GM12878 (cell line): ENCODE data around the gene SPAG16. TPM values are rescaled to one million over a fixed set of nuclear protein-coding genes. Genes with fewer than 3 reads are reported as not detected.

Source experiments
- MYB ChIP-seq: fragments of 150-350 bp; IDR thresholded peaks from 2 replicates; pipeline ENCODE4 v1.6.1; 2014; ENCODE audit warnings: mild to moderate bottlenecking, low read depth, low read length, borderline replicate concordance
- POLR2AphosphoS5 ChIP-seq: IDR thresholded peaks from 2 replicates; pipeline ENCODE4 v1.6.1; 2011; ENCODE audit warnings: mild to moderate bottlenecking, low read length, inconsistent platforms
- RB1 ChIP-seq: fragments of 450-650 bp; formaldehyde crosslinking; IDR thresholded peaks from 2 replicates; pipeline ENCODE4 v1.6.1; 2017; ENCODE audit warnings: mild to moderate bottlenecking, borderline replicate concordance
- SRF ChIP-seq, 2 experiments: IDR thresholded peaks; 2 replicates each; pipeline ENCODE4 v1.6.1; 2011; ENCODE audit warnings: low read depth in 2 of 2, low read length in 2 of 2, mild to moderate bottlenecking in 1 of 2, moderate library complexity in 1 of 2
- STAT3 ChIP-seq: IDR thresholded peaks from 2 replicates; pipeline ENCODE4 v1.6.1; 2011; ENCODE audit warnings: low read depth, low read length, improper control_type of control experiment
- SUZ12 ChIP-seq: fragments of 200-600 bp; sonication (generic); IDR thresholded peaks from one replicate; pipeline ENCODE4 v1.6.1; 2018; ENCODE audit warnings: antibody characterized with exemption, mild to moderate bottlenecking; ENCODE audit not compliant: unreplicated experiment
- polyA plus RNA-seq, 11 experiments: library from polyadenylated mRNA; depleted of rRNA in 4 of 11; unstranded in 6 of 11; stranded (reverse) in 5 of 11; fragments of >200 nt; fragmentation: Nextera tagmentation in 4 of 11; fragmentation: Illumina TruSeq in 1 of 11; extraction: Ambion mirVana in 4 of 11; extraction: Trizol in 1 of 11; gene quantifications; 1 replicate in 1 of 11; 2 replicates in 10 of 11; pipeline versions ENCODE4 v1.2.1 to v1.2.3, GENCODE V29; 2011 to 2016; ENCODE audit warnings: inconsistent platforms in 2 of 11, missing spikeins in 2 of 11, low read depth in 1 of 11
- total RNA-seq, 4 experiments: library from RNA; depleted of rRNA in 3 of 4; stranded (reverse); fragments of >200 nt in 3 of 4; fragmentation: Illumina TruSeq in 1 of 4; extraction: Trizol in 1 of 4; gene quantifications; 2 replicates each; pipeline versions ENCODE4 v1.2.1 to v1.2.3, GENCODE V29; 2013 to 2021
- TF ChIP-seq, protein P1 (sequence below): IDR thresholded peaks from 2 replicates; pipeline ENCODE4 v1.6.1; 2012; ENCODE audit warnings: improper control_type of control experiment, low read depth, low read length; ENCODE audit not compliant: insufficient replicate concordance
- TF ChIP-seq, protein P2 (sequence below): fragments of 450-650 bp; IDR thresholded peaks from 2 replicates; pipeline ENCODE4 v1.6.1; 2017; ENCODE audit warnings: antibody characterized with exemption, mild to moderate bottlenecking, moderate library complexity
- TF ChIP-seq, protein P3 (sequence below): fragments of 450-650 bp; IDR thresholded peaks from 2 replicates; pipeline ENCODE4 v1.6.1; 2017; ENCODE audit warnings: mild to moderate bottlenecking
- TF ChIP-seq, protein P4 (sequence below): fragments of 450-650 bp; IDR thresholded peaks from 2 replicates; pipeline ENCODE4 v1.6.1; 2018; ENCODE audit warnings: mild to moderate bottlenecking, low read depth, moderate library complexity; ENCODE audit not compliant: partially characterized antibody
- TF ChIP-seq, protein P5 (sequence below): IDR thresholded peaks from 2 replicates; pipeline ENCODE4 v1.6.1; 2011; ENCODE audit warnings: low read depth, low read length, improper control_type of control experiment, borderline replicate concordance
- TF ChIP-seq, protein P6 (sequence below): fragments of 450-650 bp; IDR thresholded peaks from 2 replicates; pipeline ENCODE4 v1.6.1; 2018; ENCODE audit warnings: borderline replicate concordance, mild to moderate bottlenecking; ENCODE audit not compliant: partially characterized antibody

SPAG16 gene
- total and polyA plus RNA-seq, 10 of the 15 experiments (the other 5 are each of a cell fraction or from before 2014, with no cell fraction given) = 6.0 to 25.0 (median 15.2) TPM

DNA sequence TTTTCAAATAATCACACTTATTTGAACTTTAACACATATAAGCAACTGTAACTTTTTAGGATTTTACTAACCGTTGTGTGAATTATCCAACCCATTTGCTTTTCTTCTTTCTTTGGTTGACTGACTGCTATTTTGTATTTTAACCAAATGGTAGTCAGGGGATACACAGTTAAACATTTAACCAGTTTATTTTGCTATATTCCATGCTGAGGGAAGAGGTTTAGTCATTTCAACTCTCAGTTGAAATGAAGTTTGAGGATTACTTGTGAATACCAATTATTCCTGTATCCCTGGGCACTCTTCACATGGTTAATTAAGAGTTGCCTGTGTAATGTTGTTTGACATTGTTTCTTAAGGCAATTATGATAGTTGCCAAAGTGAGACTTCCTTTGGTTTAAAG is 1.9 kb downstream of the SPAG16 start (continued):
- TF ChIP-seq, protein P1, sequence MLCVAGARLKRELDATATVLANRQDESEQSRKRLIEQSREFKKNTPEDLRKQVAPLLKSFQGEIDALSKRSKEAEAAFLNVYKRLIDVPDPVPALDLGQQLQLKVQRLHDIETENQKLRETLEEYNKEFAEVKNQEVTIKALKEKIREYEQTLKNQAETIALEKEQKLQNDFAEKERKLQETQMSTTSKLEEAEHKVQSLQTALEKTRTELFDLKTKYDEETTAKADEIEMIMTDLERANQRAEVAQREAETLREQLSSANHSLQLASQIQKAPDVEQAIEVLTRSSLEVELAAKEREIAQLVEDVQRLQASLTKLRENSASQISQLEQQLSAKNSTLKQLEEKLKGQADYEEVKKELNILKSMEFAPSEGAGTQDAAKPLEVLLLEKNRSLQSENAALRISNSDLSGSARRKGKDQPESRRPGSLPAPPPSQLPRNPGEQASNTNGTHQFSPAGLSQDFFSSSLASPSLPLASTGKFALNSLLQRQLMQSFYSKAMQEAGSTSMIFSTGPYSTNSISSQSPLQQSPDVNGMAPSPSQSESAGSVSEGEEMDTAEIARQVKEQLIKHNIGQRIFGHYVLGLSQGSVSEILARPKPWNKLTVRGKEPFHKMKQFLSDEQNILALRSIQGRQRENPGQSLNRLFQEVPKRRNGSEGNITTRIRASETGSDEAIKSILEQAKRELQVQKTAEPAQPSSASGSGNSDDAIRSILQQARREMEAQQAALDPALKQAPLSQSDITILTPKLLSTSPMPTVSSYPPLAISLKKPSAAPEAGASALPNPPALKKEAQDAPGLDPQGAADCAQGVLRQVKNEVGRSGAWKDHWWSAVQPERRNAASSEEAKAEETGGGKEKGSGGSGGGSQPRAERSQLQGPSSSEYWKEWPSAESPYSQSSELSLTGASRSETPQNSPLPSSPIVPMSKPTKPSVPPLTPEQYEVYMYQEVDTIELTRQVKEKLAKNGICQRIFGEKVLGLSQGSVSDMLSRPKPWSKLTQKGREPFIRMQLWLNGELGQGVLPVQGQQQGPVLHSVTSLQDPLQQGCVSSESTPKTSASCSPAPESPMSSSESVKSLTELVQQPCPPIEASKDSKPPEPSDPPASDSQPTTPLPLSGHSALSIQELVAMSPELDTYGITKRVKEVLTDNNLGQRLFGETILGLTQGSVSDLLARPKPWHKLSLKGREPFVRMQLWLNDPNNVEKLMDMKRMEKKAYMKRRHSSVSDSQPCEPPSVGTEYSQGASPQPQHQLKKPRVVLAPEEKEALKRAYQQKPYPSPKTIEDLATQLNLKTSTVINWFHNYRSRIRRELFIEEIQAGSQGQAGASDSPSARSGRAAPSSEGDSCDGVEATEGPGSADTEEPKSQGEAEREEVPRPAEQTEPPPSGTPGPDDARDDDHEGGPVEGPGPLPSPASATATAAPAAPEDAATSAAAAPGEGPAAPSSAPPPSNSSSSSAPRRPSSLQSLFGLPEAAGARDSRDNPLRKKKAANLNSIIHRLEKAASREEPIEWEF = no peak
- TF ChIP-seq RB1 (no peak), SUZ12 (no peak), POLR2AphosphoS5 (no peak), SRF (IDR thresholded peaks at IDR 0.05; ENCODE audit: low read depth in 2 of 2, low read length in 2 of 2) (no peak), STAT3 (no peak), MYB (no peak)
- TF ChIP-seq, protein P2, sequence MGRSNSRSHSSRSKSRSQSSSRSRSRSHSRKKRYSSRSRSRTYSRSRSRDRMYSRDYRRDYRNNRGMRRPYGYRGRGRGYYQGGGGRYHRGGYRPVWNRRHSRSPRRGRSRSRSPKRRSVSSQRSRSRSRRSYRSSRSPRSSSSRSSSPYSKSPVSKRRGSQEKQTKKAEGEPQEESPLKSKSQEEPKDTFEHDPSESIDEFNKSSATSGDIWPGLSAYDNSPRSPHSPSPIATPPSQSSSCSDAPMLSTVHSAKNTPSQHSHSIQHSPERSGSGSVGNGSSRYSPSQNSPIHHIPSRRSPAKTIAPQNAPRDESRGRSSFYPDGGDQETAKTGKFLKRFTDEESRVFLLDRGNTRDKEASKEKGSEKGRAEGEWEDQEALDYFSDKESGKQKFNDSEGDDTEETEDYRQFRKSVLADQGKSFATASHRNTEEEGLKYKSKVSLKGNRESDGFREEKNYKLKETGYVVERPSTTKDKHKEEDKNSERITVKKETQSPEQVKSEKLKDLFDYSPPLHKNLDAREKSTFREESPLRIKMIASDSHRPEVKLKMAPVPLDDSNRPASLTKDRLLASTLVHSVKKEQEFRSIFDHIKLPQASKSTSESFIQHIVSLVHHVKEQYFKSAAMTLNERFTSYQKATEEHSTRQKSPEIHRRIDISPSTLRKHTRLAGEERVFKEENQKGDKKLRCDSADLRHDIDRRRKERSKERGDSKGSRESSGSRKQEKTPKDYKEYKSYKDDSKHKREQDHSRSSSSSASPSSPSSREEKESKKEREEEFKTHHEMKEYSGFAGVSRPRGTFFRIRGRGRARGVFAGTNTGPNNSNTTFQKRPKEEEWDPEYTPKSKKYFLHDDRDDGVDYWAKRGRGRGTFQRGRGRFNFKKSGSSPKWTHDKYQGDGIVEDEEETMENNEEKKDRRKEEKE = no peak
- TF ChIP-seq, protein P3, sequence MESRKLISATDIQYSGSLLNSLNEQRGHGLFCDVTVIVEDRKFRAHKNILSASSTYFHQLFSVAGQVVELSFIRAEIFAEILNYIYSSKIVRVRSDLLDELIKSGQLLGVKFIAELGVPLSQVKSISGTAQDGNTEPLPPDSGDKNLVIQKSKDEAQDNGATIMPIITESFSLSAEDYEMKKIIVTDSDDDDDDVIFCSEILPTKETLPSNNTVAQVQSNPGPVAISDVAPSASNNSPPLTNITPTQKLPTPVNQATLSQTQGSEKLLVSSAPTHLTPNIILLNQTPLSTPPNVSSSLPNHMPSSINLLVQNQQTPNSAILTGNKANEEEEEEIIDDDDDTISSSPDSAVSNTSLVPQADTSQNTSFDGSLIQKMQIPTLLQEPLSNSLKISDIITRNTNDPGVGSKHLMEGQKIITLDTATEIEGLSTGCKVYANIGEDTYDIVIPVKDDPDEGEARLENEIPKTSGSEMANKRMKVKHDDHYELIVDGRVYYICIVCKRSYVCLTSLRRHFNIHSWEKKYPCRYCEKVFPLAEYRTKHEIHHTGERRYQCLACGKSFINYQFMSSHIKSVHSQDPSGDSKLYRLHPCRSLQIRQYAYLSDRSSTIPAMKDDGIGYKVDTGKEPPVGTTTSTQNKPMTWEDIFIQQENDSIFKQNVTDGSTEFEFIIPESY = no peak
- TF ChIP-seq, protein P4, sequence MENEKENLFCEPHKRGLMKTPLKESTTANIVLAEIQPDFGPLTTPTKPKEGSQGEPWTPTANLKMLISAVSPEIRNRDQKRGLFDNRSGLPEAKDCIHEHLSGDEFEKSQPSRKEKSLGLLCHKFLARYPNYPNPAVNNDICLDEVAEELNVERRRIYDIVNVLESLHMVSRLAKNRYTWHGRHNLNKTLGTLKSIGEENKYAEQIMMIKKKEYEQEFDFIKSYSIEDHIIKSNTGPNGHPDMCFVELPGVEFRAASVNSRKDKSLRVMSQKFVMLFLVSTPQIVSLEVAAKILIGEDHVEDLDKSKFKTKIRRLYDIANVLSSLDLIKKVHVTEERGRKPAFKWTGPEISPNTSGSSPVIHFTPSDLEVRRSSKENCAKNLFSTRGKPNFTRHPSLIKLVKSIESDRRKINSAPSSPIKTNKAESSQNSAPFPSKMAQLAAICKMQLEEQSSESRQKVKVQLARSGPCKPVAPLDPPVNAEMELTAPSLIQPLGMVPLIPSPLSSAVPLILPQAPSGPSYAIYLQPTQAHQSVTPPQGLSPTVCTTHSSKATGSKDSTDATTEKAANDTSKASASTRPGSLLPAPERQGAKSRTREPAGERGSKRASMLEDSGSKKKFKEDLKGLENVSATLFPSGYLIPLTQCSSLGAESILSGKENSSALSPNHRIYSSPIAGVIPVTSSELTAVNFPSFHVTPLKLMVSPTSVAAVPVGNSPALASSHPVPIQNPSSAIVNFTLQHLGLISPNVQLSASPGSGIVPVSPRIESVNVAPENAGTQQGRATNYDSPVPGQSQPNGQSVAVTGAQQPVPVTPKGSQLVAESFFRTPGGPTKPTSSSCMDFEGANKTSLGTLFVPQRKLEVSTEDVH = no peak
- TF ChIP-seq, protein P5, sequence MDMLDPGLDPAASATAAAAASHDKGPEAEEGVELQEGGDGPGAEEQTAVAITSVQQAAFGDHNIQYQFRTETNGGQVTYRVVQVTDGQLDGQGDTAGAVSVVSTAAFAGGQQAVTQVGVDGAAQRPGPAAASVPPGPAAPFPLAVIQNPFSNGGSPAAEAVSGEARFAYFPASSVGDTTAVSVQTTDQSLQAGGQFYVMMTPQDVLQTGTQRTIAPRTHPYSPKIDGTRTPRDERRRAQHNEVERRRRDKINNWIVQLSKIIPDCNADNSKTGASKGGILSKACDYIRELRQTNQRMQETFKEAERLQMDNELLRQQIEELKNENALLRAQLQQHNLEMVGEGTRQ = no peak
- TF ChIP-seq, protein P6, sequence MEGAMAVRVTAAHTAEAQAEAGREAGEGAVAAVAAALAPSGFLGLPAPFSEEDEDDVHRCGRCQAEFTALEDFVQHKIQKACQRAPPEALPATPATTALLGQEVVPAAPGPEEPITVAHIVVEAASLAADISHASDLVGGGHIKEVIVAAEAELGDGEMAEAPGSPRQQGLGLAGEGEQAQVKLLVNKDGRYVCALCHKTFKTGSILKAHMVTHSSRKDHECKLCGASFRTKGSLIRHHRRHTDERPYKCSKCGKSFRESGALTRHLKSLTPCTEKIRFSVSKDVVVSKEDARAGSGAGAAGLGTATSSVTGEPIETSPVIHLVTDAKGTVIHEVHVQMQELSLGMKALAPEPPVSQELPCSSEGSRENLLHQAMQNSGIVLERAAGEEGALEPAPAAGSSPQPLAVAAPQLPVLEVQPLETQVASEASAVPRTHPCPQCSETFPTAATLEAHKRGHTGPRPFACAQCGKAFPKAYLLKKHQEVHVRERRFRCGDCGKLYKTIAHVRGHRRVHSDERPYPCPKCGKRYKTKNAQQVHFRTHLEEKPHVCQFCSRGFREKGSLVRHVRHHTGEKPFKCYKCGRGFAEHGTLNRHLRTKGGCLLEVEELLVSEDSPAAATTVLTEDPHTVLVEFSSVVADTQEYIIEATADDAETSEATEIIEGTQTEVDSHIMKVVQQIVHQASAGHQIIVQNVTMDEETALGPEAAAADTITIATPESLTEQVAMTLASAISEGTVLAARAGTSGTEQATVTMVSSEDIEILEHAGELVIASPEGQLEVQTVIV = no peak
